Esophagus squamous epithelium (tissue), 4 donors: ENCODE data around the gene NLRC5.

ENCODE experiments used
- POLR2A ChIP-seq, 4 donors: fragments of 450-650 bp; IDR thresholded peaks; one replicate each; pipeline ENCODE4 v1.6.1; 2017; ENCODE audit warnings: antibody characterized with exemption in 4 of 4, mild to moderate bottlenecking in 4 of 4, moderate library complexity in 3 of 4
- TF ChIP-seq, protein P1 (sequence below), 6 experiments: fragments of 450-650 bp in 4 of 6; fragments of 200-600 bp in 2 of 6; sonication (generic) in 2 of 6; IDR thresholded peaks; one replicate each; pipeline ENCODE4 v1.5.1; 2016 to 2019; ENCODE audit warnings: antibody characterized with exemption in 6 of 6, mild to moderate bottlenecking in 4 of 6, moderate library complexity in 4 of 6

DNA sequence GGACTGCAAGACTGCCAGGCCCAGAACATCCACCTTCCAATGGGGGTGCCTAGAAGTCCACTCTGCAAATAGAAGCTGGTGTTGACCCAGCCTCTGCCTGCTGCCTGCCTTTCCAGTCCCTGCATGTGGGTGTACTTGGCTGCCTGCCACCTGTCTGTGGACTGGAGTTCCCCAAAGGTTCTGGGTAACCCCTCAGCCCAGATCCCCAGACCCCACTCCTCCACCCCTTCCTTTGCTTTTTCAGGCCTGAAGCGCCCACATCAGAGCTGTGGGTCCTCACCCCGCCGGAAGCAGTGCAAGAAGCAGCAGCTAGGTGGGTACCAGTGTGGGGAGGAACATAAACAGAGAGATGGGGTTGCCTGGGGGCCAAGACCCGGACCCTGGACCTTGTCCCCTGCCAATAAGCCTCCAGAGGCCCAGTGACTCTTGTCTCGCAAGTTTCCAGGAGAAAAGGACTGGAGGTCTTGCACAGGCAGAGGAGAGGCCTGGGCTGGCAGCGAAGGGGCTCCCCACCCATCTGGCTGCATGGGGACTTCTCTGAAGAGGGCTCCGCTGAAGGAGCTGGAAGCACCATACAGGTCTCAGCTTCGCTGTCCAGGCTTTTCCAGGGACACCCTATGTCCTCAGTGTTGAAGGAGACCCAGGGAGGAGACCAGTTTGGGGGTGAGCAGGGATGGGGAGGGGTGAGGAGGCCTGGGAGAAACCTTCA is 34.3 kb downstream of the NLRC5 start:
- TF ChIP-seq, protein P1, sequence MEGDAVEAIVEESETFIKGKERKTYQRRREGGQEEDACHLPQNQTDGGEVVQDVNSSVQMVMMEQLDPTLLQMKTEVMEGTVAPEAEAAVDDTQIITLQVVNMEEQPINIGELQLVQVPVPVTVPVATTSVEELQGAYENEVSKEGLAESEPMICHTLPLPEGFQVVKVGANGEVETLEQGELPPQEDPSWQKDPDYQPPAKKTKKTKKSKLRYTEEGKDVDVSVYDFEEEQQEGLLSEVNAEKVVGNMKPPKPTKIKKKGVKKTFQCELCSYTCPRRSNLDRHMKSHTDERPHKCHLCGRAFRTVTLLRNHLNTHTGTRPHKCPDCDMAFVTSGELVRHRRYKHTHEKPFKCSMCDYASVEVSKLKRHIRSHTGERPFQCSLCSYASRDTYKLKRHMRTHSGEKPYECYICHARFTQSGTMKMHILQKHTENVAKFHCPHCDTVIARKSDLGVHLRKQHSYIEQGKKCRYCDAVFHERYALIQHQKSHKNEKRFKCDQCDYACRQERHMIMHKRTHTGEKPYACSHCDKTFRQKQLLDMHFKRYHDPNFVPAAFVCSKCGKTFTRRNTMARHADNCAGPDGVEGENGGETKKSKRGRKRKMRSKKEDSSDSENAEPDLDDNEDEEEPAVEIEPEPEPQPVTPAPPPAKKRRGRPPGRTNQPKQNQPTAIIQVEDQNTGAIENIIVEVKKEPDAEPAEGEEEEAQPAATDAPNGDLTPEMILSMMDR (IDR thresholded peaks at IDR 0.05) = no peak
- no peak for TF ChIP-seq POLR2A (IDR thresholded peaks at IDR 0.05)
